ENCODE measurements around the gene AMOTL1.

AMOTL1 gene

DNA sequence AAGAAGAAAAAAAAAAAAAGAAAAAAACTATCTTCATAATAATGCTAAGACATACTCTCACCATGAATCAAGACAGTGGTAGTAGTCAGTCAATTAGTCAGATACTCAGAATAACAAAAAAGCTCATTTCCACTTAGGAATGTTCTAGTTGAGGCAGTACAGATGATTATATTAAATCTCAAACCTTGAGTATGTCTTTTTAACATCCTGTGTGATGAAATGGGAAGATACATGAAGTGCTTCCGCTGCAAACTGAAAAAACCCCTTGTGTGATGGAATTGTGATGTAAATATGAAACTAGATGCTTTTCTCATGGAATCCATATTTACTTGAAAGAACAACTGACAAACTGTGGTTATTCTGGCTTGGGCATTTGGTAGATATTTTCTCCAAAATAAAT lies 13.7 kb downstream of the AMOTL1 start:
- peaks cover 5% of the 10 kb centered on the region for H3K79me1 ChIP-seq (ENCODE audit: low read length)
- H3K4me1 ChIP-seq (ENCODE audit: control insufficient read depth, low read depth, low read length), result peaks cover 16% of the 10 kb centered on the region
- no peak overlapping the region for H3K4me3 ChIP-seq (ENCODE audit: low read length)
- peaks cover 65% of the 10 kb centered on the region for H3K79me2 ChIP-seq (ENCODE audit: control insufficient read depth, insufficient read depth, low read length)
- H3K4ac ChIP-seq (ENCODE audit: low read depth, low read length), result no peak overlapping the region
- H3K36me3 ChIP-seq (ENCODE audit: control insufficient read depth, insufficient read depth, low read length), result no peaks in the 10 kb centered on the region
- no peak overlapping the region for H3K9ac ChIP-seq (ENCODE audit: low read length)
- no peak overlapping the region for H4K8ac ChIP-seq (ENCODE audit: low read depth, low read length)
- H3K4me2 ChIP-seq (ENCODE audit: low read length), result no peak overlapping the region
- no peak overlapping the region for H3K27ac ChIP-seq (ENCODE audit: low read depth, low read length)
- H4K5ac ChIP-seq (ENCODE audit: low read length), result no peak overlapping the region
- no peak overlapping the region for H3K23ac ChIP-seq (ENCODE audit: low read length)
- H3K27me3 ChIP-seq (ENCODE audit: insufficient read depth, low read length, poor library complexity), result no peaks in the 10 kb centered on the region
- DNase-seq, result no peak
- H2AK5ac ChIP-seq (ENCODE audit: low read length), result no peak overlapping the region
- no peak overlapping the region for H2BK15ac ChIP-seq (replicated peaks; ENCODE audit: low read depth)
- H2BK120ac ChIP-seq (ENCODE audit: low read depth, low read length), result no peak overlapping the region
- WGBS (ENCODE audit: extremely low coverage, insufficient coverage, low lambda C conversion rate), result no CpG with 5 or more reads among the region's 1 CpG
- no peak overlapping the region for H2BK5ac ChIP-seq (ENCODE audit: low read length)
- no peak overlapping the region for H3K56ac ChIP-seq (ENCODE audit: low read length)
- H3K18ac ChIP-seq (ENCODE audit: low read length), result no peak overlapping the region

DNA sequence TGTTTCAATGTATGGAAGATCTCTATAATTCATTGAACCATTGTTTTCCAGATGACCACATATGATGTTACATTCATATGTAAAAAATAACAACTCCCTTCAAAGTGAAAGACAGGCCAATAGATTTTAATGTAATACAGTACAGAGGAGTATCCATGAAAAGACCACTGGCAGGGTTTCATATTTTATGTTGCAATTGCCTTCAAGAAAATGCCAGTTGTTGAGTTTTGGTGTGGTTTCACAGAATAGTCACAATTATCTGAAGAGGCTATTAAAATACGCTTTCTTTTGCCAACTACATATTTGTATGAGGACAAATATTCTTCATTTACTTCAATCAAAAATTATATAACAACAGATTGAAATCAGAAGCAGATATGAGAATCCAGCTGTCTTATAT lies 14.3 kb downstream of the AMOTL1 start:
- no peak overlapping the region for H3K27ac ChIP-seq (ENCODE audit: low read depth, low read length)
- H3K56ac ChIP-seq (ENCODE audit: low read length), result no peak overlapping the region
- H3K27me3 ChIP-seq (ENCODE audit: insufficient read depth, low read length, poor library complexity), result no peaks in the 10 kb centered on the region
- H2AK5ac ChIP-seq (ENCODE audit: low read length), result no peak overlapping the region
- H3K4ac ChIP-seq (ENCODE audit: low read depth, low read length), result no peak overlapping the region
- H3K4me2 ChIP-seq (ENCODE audit: low read length), result no peak overlapping the region
- H2BK15ac ChIP-seq (replicated peaks; ENCODE audit: low read depth), result no peak overlapping the region
- WGBS (ENCODE audit: extremely low coverage, insufficient coverage, low lambda C conversion rate), result no CpG with 5 or more reads among the region's 1 CpG
- H2BK120ac ChIP-seq (ENCODE audit: low read depth, low read length), result no peak overlapping the region
- no peak for DNase-seq
- H3K18ac ChIP-seq (ENCODE audit: low read length), result no peak overlapping the region
- H3K9ac ChIP-seq (ENCODE audit: low read length), result no peak overlapping the region
- H3K23ac ChIP-seq (ENCODE audit: low read length), result no peak overlapping the region
- peaks cover 16% of the 10 kb centered on the region for H3K4me1 ChIP-seq (ENCODE audit: control insufficient read depth, low read depth, low read length)
- H2BK5ac ChIP-seq (ENCODE audit: low read length), result no peak overlapping the region
- H3K36me3 ChIP-seq (ENCODE audit: control insufficient read depth, insufficient read depth, low read length), result no peaks in the 10 kb centered on the region
- H3K4me3 ChIP-seq (ENCODE audit: low read length), result no peak overlapping the region
- H3K79me2 ChIP-seq (ENCODE audit: control insufficient read depth, insufficient read depth, low read length), result peaks cover 67% of the 10 kb centered on the region
- H3K79me1 ChIP-seq (ENCODE audit: low read length), result peaks cover 5% of the 10 kb centered on the region
- H4K8ac ChIP-seq (ENCODE audit: low read depth, low read length), result no peak overlapping the region
- H4K5ac ChIP-seq (ENCODE audit: low read length), result no peak overlapping the region

DNA sequence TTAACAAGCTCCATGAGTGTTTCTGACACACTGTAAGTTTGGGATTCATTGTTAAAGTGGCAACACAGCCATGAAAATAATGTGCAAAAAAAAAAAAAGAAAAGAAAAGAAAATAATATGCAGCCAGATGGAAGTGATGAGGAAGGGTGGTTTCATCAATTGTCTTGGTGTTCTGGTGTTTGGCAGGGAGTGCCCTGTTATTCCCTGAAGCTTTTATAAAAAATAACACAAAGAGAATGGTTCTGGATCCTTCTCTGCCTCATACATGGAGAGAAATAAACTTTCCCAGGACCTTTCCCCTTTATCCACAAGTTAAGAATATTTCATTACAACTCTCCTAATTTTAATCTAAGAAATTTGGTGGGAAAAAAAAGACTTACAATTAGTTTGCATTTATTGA lies 16.7 kb downstream of the AMOTL1 start:
- Histone ChIP-seq H3K4me2 (ENCODE audit: low read length) (no peak overlapping the region), H3K23ac (ENCODE audit: low read length) (no peak overlapping the region), H4K8ac (ENCODE audit: low read depth, low read length) (no peak overlapping the region), H3K79me1 (ENCODE audit: low read length) (peaks cover 15% of the 10 kb centered on the region), H3K27ac (ENCODE audit: low read depth, low read length) (peak overlapping the region; percentile 53), H3K18ac (ENCODE audit: low read length) (no peak overlapping the region), H3K79me2 (ENCODE audit: control insufficient read depth, insufficient read depth, low read length) (peaks cover 68% of the 10 kb centered on the region), H2BK15ac (replicated peaks; ENCODE audit: low read depth) (no peak overlapping the region), H3K9ac (ENCODE audit: low read length) (no peak overlapping the region), H3K56ac (ENCODE audit: low read length) (peak overlapping the region; percentile 50), H2BK120ac (ENCODE audit: low read depth, low read length) (no peak overlapping the region), H2AK5ac (ENCODE audit: low read length) (no peak overlapping the region), H4K5ac (ENCODE audit: low read length) (no peak overlapping the region), H3K4me3 (ENCODE audit: low read length) (no peak overlapping the region), H3K4ac (ENCODE audit: low read depth, low read length) (no peak overlapping the region), H3K4me1 (ENCODE audit: control insufficient read depth, low read depth, low read length) (peaks cover 16% of the 10 kb centered on the region), H2BK5ac (ENCODE audit: low read length) (no peak overlapping the region), H3K27me3 (ENCODE audit: insufficient read depth, low read length, poor library complexity) (no peaks in the 10 kb centered on the region), H3K36me3 (ENCODE audit: control insufficient read depth, insufficient read depth, low read length) (no peaks in the 10 kb centered on the region)
- no peak for DNase-seq

DNA sequence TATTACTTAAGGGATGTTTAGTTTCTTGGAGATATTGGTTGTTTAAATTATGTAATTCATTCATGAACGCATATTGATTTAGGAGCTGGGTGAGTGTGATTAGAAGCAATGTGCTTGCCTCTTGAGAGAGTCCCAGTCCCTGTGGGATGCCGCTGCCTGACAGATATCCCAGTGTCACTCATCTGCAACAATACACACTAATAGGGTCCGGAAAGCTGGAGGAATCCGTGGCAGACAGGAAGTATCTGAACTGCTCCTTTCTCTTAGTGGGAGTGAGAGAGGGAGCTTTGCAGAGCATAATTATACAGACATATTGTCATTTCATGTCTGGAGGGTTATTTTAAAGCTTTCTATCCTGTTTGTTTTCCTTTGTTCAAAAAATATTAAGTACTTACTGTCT lies 17.4 kb downstream of the AMOTL1 start:
- Histone ChIP-seq H3K4me2 (ENCODE audit: low read length) (no peak overlapping the region), H4K5ac (ENCODE audit: low read length) (no peak overlapping the region), H2BK15ac (replicated peaks; ENCODE audit: low read depth) (no peak overlapping the region), H3K4me1 (ENCODE audit: control insufficient read depth, low read depth, low read length) (peaks cover 13% of the 10 kb centered on the region), H4K8ac (ENCODE audit: low read depth, low read length) (no peak overlapping the region), H3K23ac (ENCODE audit: low read length) (no peak overlapping the region), H3K4me3 (ENCODE audit: low read length) (no peak overlapping the region), H2AK5ac (ENCODE audit: low read length) (no peak overlapping the region), H3K56ac (ENCODE audit: low read length) (no peak overlapping the region), H3K18ac (ENCODE audit: low read length) (no peak overlapping the region), H3K27ac (ENCODE audit: low read depth, low read length) (no peak overlapping the region), H3K79me1 (ENCODE audit: low read length) (peaks cover 20% of the 10 kb centered on the region), H3K4ac (ENCODE audit: low read depth, low read length) (no peak overlapping the region), H3K36me3 (ENCODE audit: control insufficient read depth, insufficient read depth, low read length) (no peaks in the 10 kb centered on the region), H2BK120ac (ENCODE audit: low read depth, low read length) (no peak overlapping the region), H3K79me2 (ENCODE audit: control insufficient read depth, insufficient read depth, low read length) (peaks cover 68% of the 10 kb centered on the region), H3K27me3 (ENCODE audit: insufficient read depth, low read length, poor library complexity) (no peaks in the 10 kb centered on the region), H3K9ac (ENCODE audit: low read length) (peak overlapping the region; percentile 42), H2BK5ac (ENCODE audit: low read length) (no peak overlapping the region)
- no CpG with 5 or more reads among the region's 4 CpGs for WGBS (ENCODE audit: extremely low coverage, insufficient coverage, low lambda C conversion rate)
- peak; percentile 87 for DNase-seq

DNA sequence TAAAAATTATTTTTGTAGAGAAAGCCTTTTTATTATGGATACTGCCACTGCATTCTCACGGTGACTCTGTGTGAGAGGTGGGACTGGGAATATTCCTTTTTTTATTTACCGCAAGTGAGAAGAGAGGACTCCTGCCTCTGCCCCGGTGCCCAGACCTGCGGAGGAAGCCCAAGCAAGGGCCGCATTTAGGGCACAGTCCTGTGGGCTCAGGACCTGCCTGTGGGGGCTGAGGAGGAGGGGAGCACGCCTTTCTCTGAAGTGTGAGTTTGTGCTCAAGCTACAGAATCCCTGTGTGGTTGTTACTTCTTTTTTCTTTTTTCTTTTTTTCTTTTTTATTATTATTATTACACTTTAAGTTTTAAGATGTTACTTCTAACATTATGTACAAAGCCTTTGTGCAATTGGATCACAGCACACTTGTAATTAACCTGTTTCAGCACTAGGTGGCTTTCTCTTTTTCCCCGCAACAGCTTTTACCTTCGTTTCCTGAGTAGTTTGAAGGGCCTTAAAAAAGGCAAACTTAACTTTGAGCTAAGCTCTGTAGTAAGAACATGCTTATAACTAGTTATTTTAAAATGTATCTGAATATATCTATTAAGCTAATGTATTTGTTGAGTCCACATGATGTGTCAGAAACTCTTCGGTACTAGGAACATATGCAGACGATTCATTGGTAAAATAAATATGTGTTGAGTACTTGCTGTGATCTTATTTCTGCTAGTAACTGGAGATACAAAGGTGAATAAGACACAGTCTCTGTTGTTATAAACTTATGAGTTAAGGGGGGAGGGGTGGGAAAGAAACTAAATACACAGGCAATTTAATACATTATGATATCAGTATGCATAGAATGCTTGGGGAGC lies 18.3 kb downstream of the AMOTL1 start:
- no peak overlapping the region for H3K4me3 ChIP-seq (ENCODE audit: low read length)
- H3K9ac ChIP-seq (ENCODE audit: low read length), result peak overlapping the region; percentile 20
- no peaks in the 10 kb centered on the region for H3K36me3 ChIP-seq (ENCODE audit: control insufficient read depth, insufficient read depth, low read length)
- H3K27ac ChIP-seq (ENCODE audit: low read depth, low read length), result peak overlapping the region; percentile 13
- H3K4me2 ChIP-seq (ENCODE audit: low read length), result no peak overlapping the region
- WGBS (ENCODE audit: extremely low coverage, insufficient coverage, low lambda C conversion rate), result no CpG with 5 or more reads among the region's 10 CpGs
- peak overlapping the region; percentile 3 for H2BK5ac ChIP-seq (ENCODE audit: low read length)
- no peaks in the 10 kb centered on the region for H3K27me3 ChIP-seq (ENCODE audit: insufficient read depth, low read length, poor library complexity)
- no peak overlapping the region for H4K8ac ChIP-seq (ENCODE audit: low read depth, low read length)
- H2BK120ac ChIP-seq (ENCODE audit: low read depth, low read length), result no peak overlapping the region
- H3K23ac ChIP-seq (ENCODE audit: low read length), result peak overlapping the region; percentile 11
- H3K79me1 ChIP-seq (ENCODE audit: low read length), result peaks cover 27% of the 10 kb centered on the region
- H3K18ac ChIP-seq (ENCODE audit: low read length), result no peak overlapping the region
- peaks cover 69% of the 10 kb centered on the region for H3K79me2 ChIP-seq (ENCODE audit: control insufficient read depth, insufficient read depth, low read length)
- DNase-seq, result peak; percentile 82
- peak overlapping the region; percentile 59 for H3K56ac ChIP-seq (ENCODE audit: low read length)
- no peak overlapping the region for H2BK15ac ChIP-seq (replicated peaks; ENCODE audit: low read depth)
- no peak overlapping the region for H4K5ac ChIP-seq (ENCODE audit: low read length)
- peak overlapping the region; percentile 71 for H3K4ac ChIP-seq (ENCODE audit: low read depth, low read length)
- H2AK5ac ChIP-seq (ENCODE audit: low read length), result no peak overlapping the region
- peaks cover 16% of the 10 kb centered on the region for H3K4me1 ChIP-seq (ENCODE audit: control insufficient read depth, low read depth, low read length)

DNA sequence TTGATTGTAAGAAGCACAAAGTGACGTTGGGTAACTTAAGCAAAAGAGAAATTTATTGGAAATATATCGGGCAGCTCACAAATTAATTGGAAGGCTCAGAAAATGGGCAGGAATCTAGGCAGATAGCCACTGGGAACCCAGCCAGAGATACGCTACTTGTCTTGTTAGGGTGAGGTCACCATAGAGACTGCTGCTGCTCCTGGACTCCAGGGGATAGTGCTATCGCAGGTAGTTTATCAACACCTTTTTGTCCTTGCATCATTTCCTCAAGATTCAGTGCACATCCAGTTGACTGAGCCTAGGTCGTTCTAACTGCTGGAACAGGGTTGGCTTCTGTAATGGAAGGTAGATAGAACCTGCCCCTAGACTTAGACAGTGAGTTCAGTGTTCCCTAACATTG lies 19.6 kb downstream of the AMOTL1 start:
- no peak overlapping the region for H3K4me3 ChIP-seq (ENCODE audit: low read length)
- H3K23ac ChIP-seq (ENCODE audit: low read length), result no peak overlapping the region
- peaks cover 16% of the 10 kb centered on the region for H3K4me1 ChIP-seq (ENCODE audit: control insufficient read depth, low read depth, low read length)
- WGBS (ENCODE audit: extremely low coverage, insufficient coverage, low lambda C conversion rate), result no CpG with 5 or more reads among the region's 5 CpGs
- peak; percentile 67 for DNase-seq
- no peak overlapping the region for H3K56ac ChIP-seq (ENCODE audit: low read length)
- no peak overlapping the region for H3K4ac ChIP-seq (ENCODE audit: low read depth, low read length)
- H3K18ac ChIP-seq (ENCODE audit: low read length), result no peak overlapping the region
- peaks cover 73% of the 10 kb centered on the region for H3K79me2 ChIP-seq (ENCODE audit: control insufficient read depth, insufficient read depth, low read length)
- no peak overlapping the region for H4K8ac ChIP-seq (ENCODE audit: low read depth, low read length)
- H3K4me2 ChIP-seq (ENCODE audit: low read length), result no peak overlapping the region
- H2BK5ac ChIP-seq (ENCODE audit: low read length), result no peak overlapping the region
- no peaks in the 10 kb centered on the region for H3K27me3 ChIP-seq (ENCODE audit: insufficient read depth, low read length, poor library complexity)
- H3K27ac ChIP-seq (ENCODE audit: low read depth, low read length), result no peak overlapping the region
- H2BK15ac ChIP-seq (replicated peaks; ENCODE audit: low read depth), result no peak overlapping the region
- no peak overlapping the region for H2AK5ac ChIP-seq (ENCODE audit: low read length)
- H3K36me3 ChIP-seq (ENCODE audit: control insufficient read depth, insufficient read depth, low read length), result no peaks in the 10 kb centered on the region
- no peak overlapping the region for H2BK120ac ChIP-seq (ENCODE audit: low read depth, low read length)
- peaks cover 34% of the 10 kb centered on the region for H3K79me1 ChIP-seq (ENCODE audit: low read length)
- no peak overlapping the region for H4K5ac ChIP-seq (ENCODE audit: low read length)
- no peak overlapping the region for H3K9ac ChIP-seq (ENCODE audit: low read length)

Measured in mesendoderm (in vitro differentiated cells).